GM19238 (cell line): ENCODE data around the gene NPAS3.

Experiments used
- DNase-seq: peaks from one replicate; pipeline ENCODE4 v3.0.0; 2011; ENCODE audit warnings: low spot score; ENCODE audit not compliant: insufficient read length

NPAS3 gene

GRCh38 chr14:33611405-33612196 lies 672.9 kb downstream of the NPAS3 start:
- DNase-seq: no peak

GRCh38 chr14:33612197-33612505 lies 673.5 kb downstream of the NPAS3 start:
- DNase-seq: no peak

GRCh38 chr14:33617154-33617553 lies 678.5 kb downstream of the NPAS3 start:
- no peak for DNase-seq

GRCh38 chr14:33618361-33619105 lies 679.9 kb downstream of the NPAS3 start:
- no peak for DNase-seq

- no peak for DNase-seq
Observed at GRCh38 chr14:33622496-33622895, 683.8 kb downstream of the NPAS3 start.

- DNase-seq: no peak
Observed at GRCh38 chr14:33629792-33630191, 691.1 kb downstream of the NPAS3 start.

GRCh38 chr14:33631021-33631420 lies 692.3 kb downstream of the NPAS3 start:
- no peak for DNase-seq

- no peak for DNase-seq
Observed at GRCh38 chr14:33631441-33631840, 692.8 kb downstream of the NPAS3 start.

- no peak for DNase-seq
Observed at GRCh38 chr14:33634631-33635030, 696.0 kb downstream of the NPAS3 start.

- DNase-seq: no peak
Observed at GRCh38 chr14:33636716-33637115, 698.0 kb downstream of the NPAS3 start.

- DNase-seq: no peak
Observed at GRCh38 chr14:33642080-33642479, 703.4 kb downstream of the NPAS3 start.

GRCh38 chr14:33642691-33643244 lies 704.1 kb downstream of the NPAS3 start:
- no peak for DNase-seq

- no peak for DNase-seq
Observed at GRCh38 chr14:33643426-33644181, 704.9 kb downstream of the NPAS3 start.

GRCh38 chr14:33646692-33647260 lies 708.1 kb downstream of the NPAS3 start:
- no peak for DNase-seq

- no peak for DNase-seq
Observed at GRCh38 chr14:33647385-33647786, 708.7 kb downstream of the NPAS3 start.

GRCh38 chr14:33650430-33650829 lies 711.8 kb downstream of the NPAS3 start:
- no peak for DNase-seq

- DNase-seq: no peak
Observed at GRCh38 chr14:33652566-33653307, 714.1 kb downstream of the NPAS3 start.

- DNase-seq: no peak
Observed at GRCh38 chr14:33653308-33653695, 714.6 kb downstream of the NPAS3 start.

- no peak for DNase-seq
Observed at GRCh38 chr14:33655421-33655820, 716.7 kb downstream of the NPAS3 start.

GRCh38 chr14:33657476-33657875 lies 718.8 kb downstream of the NPAS3 start:
- no peak for DNase-seq

GRCh38 chr14:33660248-33660647 lies 721.6 kb downstream of the NPAS3 start:
- no peak for DNase-seq
